PC-9 (cell line): ENCODE data around the gene SF3B4. TPM values are rescaled to one million over a fixed set of nuclear protein-coding genes. Genes with fewer than 3 reads are reported as not detected.

Experiments
- BruUV-seq: library from RNA; stranded (reverse); fragments of 400-500 nt; replicated peaks from 2 replicates; lab custom pipeline; 2021; lab: Mats Ljungman, UMichigan
- CTCF ChIA-PET: fragments of 300-600 bp; sonication (Branson Sonifier 250); formaldehyde crosslinking; loops from one replicate; lab custom pipeline; 2022; ENCODE audit warnings: antibody characterized with exemption; lab: Charles Lee
- POLR2A ChIA-PET: fragments of 300-600 bp; sonication (Branson Sonifier 250); formaldehyde crosslinking; loops from one replicate; lab custom pipeline; 2022; ENCODE audit warnings: antibody characterized with exemption; ENCODE audit not compliant: unreplicated experiment; lab: Charles Lee
- DNase-seq, 2 experiments: peaks; one replicate each; pipeline versions ENCODE4 v3.0.0 to v3.0.0-alpha.2; 2015 to 2022; ENCODE audit warnings: mixed read lengths in 1 of 2
- H2AFZ ChIP-seq: fragments of 200-600 bp; sonication (generic); 2 replicates; pipeline ENCODE4 v1.8.1; 2017; ENCODE audit warnings: antibody characterized with exemption
- H3F3A ChIP-seq: fragments of 200-600 bp; sonication (generic); 2 replicates; pipeline ENCODE4 v1.8.1; 2017; ENCODE audit warnings: antibody characterized with exemption, mild to moderate bottlenecking, low read depth; ENCODE audit not compliant: insufficient read depth
- H3K27ac ChIP-seq: fragments of 200-600 bp; sonication (generic); 2 replicates; pipeline ENCODE4 v1.6.1; 2016; ENCODE audit warnings: mixed run types
- H3K27me3 ChIP-seq: fragments of 200-600 bp; sonication (generic); 2 replicates; pipeline ENCODE4 v1.6.1; 2016; ENCODE audit warnings: low read depth, mixed run types; ENCODE audit not compliant: insufficient read depth
- H3K36me3 ChIP-seq: fragments of 200-600 bp; sonication (generic); 2 replicates; pipeline ENCODE4 v1.6.1; 2016; ENCODE audit warnings: low read depth, mixed run types
- H3K4me1 ChIP-seq: fragments of 200-600 bp; sonication (generic); replicated peaks from 2 replicates; pipeline ENCODE4 v1.6.1; 2016; ENCODE audit warnings: mixed run types; ENCODE audit not compliant: insufficient read depth
- H3K4me2 ChIP-seq: fragments of 200-600 bp; sonication (generic); 2 replicates; pipeline ENCODE4 v1.6.1; 2017; ENCODE audit warnings: mixed run types
- H3K4me3 ChIP-seq: fragments of 200-600 bp; sonication (generic); 2 replicates; pipeline ENCODE4 v1.6.1; 2016; ENCODE audit warnings: mixed run types
- H3K79me2 ChIP-seq: fragments of 200-600 bp; sonication (generic); 2 replicates; pipeline ENCODE4 v1.6.1; 2017; ENCODE audit warnings: low read depth, mixed run types
- H3K9me2 ChIP-seq: fragments of 200-600 bp; sonication (generic); 2 replicates; pipeline ENCODE4 v1.8.1; 2017; ENCODE audit warnings: mild to moderate bottlenecking; ENCODE audit not compliant: insufficient read depth
- H3K9me3 ChIP-seq: fragments of 200-600 bp; sonication (generic); 2 replicates; pipeline ENCODE4 v1.8.1; 2016; ENCODE audit warnings: low read depth; ENCODE audit not compliant: insufficient read depth
- H4K20me1 ChIP-seq: fragments of 200-600 bp; sonication (generic); 2 replicates; pipeline ENCODE4 v1.8.1; 2017; ENCODE audit not compliant: insufficient read depth
- EZH2 ChIP-seq: fragments of 200-600 bp; sonication (generic); IDR thresholded peaks from 2 replicates; pipeline ENCODE4 v1.8.0; 2017; ENCODE audit warnings: antibody characterized with exemption, low read depth
- intact Hi-C: fragments of 100-400 bp; cut with micrococcal nuclease; formaldehyde crosslinking; loops from one replicate; pipeline ENCODE4 v1.10.0; 2022; ENCODE audit not compliant: unreplicated experiment
- total RNA-seq: library from RNA; stranded (reverse); gene quantifications from 2 replicates; pipeline ENCODE4 v1.2.3, GENCODE V29; 2021
- TF ChIP-seq, protein P1 (sequence below): fragments of 200-600 bp; sonication (generic); conservative IDR thresholded peaks from 2 replicates; pipeline ENCODE4 v1.6.1; 2017; ENCODE audit warnings: mixed run types, antibody characterized with exemption, mild to moderate bottlenecking, moderate library complexity

SF3B4 gene
- total RNA-seq, 1 experiment from 2014 or later: 73.1 TPM

DNA sequence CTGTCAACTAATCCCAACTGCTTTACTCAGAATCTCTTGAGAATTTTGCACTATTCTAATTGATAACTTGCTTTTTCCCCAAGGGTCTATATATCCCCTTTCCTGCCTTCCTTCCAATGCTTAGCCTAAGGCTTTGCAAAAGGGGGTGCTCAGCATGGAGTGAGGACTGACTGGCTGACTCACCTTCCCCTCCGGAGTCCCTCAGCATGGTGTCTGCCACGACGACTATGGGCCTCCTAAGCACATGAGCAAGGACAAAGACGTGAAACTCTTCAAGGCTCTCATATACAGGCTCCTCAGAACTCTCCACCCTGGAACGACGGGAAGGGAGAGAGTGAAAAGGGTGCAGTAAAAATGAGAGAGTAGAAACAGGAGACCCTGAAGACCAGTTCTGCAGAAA, 22.3 kb upstream of the SF3B4 start:
- H3K4me2 ChIP-seq: no peak overlapping the region
- no peaks in the 10 kb centered on the region for H3K4me1 ChIP-seq
- no TSS peak for BruUV-seq
- peaks cover 6% of the 10 kb centered on the region; the same call in 1 of the 2 replicates for H3F3A ChIP-seq
- H3K9me2 ChIP-seq: no peaks in the 10 kb centered on the region
- peaks cover 13% of the 10 kb centered on the region; the same call in 1 of the 2 replicates for H3K36me3 ChIP-seq
- H3K79me2 ChIP-seq: no peaks in the 10 kb centered on the region
- no peak overlapping the region for H2AFZ ChIP-seq
- H3K9me3 ChIP-seq: no peaks in the 10 kb centered on the region
- ChIA-PET CTCF (no interaction called here), POLR2A (interaction anchor here (0.6 to 0.8 kb wide), 2 partner anchors 10 to 46 kb away, joined by 4 to 19 read pairs; no protein-coding TSS in a partner anchor)
- no peak overlapping the region for H3K27ac ChIP-seq
- intact Hi-C loops: no loop called here
- no peak for DNase-seq
- no peak overlapping the region for H3K4me3 ChIP-seq
- H3K27me3 ChIP-seq: no peaks in the 10 kb centered on the region
- no peak for TF ChIP-seq EZH2
- TF ChIP-seq, protein P1, sequence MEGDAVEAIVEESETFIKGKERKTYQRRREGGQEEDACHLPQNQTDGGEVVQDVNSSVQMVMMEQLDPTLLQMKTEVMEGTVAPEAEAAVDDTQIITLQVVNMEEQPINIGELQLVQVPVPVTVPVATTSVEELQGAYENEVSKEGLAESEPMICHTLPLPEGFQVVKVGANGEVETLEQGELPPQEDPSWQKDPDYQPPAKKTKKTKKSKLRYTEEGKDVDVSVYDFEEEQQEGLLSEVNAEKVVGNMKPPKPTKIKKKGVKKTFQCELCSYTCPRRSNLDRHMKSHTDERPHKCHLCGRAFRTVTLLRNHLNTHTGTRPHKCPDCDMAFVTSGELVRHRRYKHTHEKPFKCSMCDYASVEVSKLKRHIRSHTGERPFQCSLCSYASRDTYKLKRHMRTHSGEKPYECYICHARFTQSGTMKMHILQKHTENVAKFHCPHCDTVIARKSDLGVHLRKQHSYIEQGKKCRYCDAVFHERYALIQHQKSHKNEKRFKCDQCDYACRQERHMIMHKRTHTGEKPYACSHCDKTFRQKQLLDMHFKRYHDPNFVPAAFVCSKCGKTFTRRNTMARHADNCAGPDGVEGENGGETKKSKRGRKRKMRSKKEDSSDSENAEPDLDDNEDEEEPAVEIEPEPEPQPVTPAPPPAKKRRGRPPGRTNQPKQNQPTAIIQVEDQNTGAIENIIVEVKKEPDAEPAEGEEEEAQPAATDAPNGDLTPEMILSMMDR: no peak
- H4K20me1 ChIP-seq: no peaks in the 10 kb centered on the region

DNA sequence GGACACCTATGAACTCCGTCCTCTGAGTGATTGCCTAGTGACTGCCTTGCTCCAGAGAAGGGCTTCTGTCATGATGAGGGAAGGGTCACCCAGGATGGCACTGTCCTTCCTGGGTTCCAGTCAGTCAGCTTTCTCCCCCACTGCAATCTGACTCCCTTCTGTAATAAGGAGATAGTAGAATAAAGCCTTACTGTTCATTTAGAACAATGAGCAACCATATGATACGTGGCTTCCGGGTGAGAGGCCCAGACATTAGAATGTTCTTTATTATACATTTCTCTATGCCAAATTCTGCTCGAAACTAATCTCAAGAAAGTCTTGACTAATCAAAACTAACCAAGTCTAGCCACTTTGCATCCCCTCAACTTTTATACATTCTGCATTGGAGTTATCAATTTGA, 17.6 kb upstream of the SF3B4 start:
- Histone ChIP-seq H3K27ac (no peak overlapping the region), H2AFZ (no peak overlapping the region), H3F3A (peaks cover 21% of the 10 kb centered on the region), H3K79me2 (no peaks in the 10 kb centered on the region), H3K4me1 (peaks cover 12% of the 10 kb centered on the region), H3K9me2 (no peaks in the 10 kb centered on the region), H3K27me3 (no peaks in the 10 kb centered on the region), H3K36me3 (peaks cover 14% of the 10 kb centered on the region; the same call in 1 of the 2 replicates), H3K9me3 (no peaks in the 10 kb centered on the region), H4K20me1 (no peaks in the 10 kb centered on the region), H3K4me3 (no peak overlapping the region), H3K4me2 (no peak overlapping the region)
- TF ChIP-seq, protein P1: no peak
- TF ChIP-seq EZH2: no peak
- DNase-seq: no peak
- POLR2A ChIA-PET: no interaction called here
- intact Hi-C loops: no loop called here
- CTCF ChIA-PET: no interaction called here
- no TSS peak for BruUV-seq

DNA sequence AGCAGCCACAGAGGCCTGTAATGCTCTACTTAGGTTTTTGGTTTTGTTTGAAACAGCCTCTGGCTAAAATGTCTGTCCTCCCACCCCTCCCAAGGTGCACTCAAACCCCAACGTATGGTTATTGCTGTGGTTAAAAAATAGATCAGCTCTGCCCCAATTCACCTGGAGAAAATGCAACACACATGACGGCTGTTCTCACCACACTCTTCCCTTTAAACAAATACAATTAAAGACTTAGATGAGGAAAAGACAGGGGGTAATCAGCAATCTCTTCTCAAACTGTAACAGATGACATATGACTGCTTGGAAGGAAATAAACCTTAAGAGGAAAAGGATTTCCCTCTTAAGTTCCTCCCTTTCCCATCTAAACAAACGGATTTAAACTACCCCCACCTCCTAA, 15.3 kb upstream of the SF3B4 start:
- no peaks in the 10 kb centered on the region for H3K79me2 ChIP-seq
- H2AFZ ChIP-seq: no peak overlapping the region
- H3K9me2 ChIP-seq: no peaks in the 10 kb centered on the region
- CTCF ChIA-PET: no interaction called here
- no peak for DNase-seq
- H3K27ac ChIP-seq: peak overlapping the region; percentile 10; the same call in 1 of the 2 replicates
- H3K4me3 ChIP-seq: no peak overlapping the region
- peaks cover 43% of the 10 kb centered on the region for H3F3A ChIP-seq
- no peaks in the 10 kb centered on the region for H3K9me3 ChIP-seq
- BruUV-seq: no TSS peak
- intact Hi-C loops: no loop called here
- peaks cover 26% of the 10 kb centered on the region for H3K4me1 ChIP-seq
- no peak for TF ChIP-seq EZH2
- TF ChIP-seq, protein P1: no peak
- peaks cover 14% of the 10 kb centered on the region; the same call in 1 of the 2 replicates for H3K36me3 ChIP-seq
- no peaks in the 10 kb centered on the region for H3K27me3 ChIP-seq
- H3K4me2 ChIP-seq: no peak overlapping the region
- POLR2A ChIA-PET: no interaction called here
- no peaks in the 10 kb centered on the region for H4K20me1 ChIP-seq
